PFSK-1 (cell line): ENCODE measurements around the gene LIG4.

Experiments
- FOXP2 ChIP-seq: optimal IDR thresholded peaks from 2 replicates; pipeline ENCODE3; 2011; ENCODE audit warnings: borderline replicate concordance, control low read depth, inconsistent platforms; ENCODE audit not compliant: insufficient read depth; ENCODE audit errors: extremely low read length, extremely low read depth
- POLR2AphosphoS5 ChIP-seq: IDR thresholded peaks from 2 replicates; pipeline ENCODE4 v1.6.1; 2012; ENCODE audit warnings: low read depth, mild to moderate bottlenecking, control low read depth, low read length, moderate library complexity
- SIN3A ChIP-seq: IDR thresholded peaks from 2 replicates; pipeline ENCODE4 v1.6.1; 2012; ENCODE audit warnings: mild to moderate bottlenecking, low read length, moderate library complexity, borderline replicate concordance; ENCODE audit not compliant: insufficient read depth
- TAF1 ChIP-seq: IDR thresholded peaks from 2 replicates; pipeline ENCODE4 v1.6.1; 2012; ENCODE audit warnings: low read length, control low read depth, borderline replicate concordance; ENCODE audit not compliant: insufficient read depth
- TF ChIP-seq, protein P1 (sequence below), 2 experiments: IDR thresholded peaks; 2 replicates each; pipeline versions ENCODE4 v1.6.1 to v1.8.0; 2011 to 2012; ENCODE audit warnings: low read depth in 2 of 2, low read length in 2 of 2, control low read depth in 1 of 2, inconsistent platforms in 1 of 2, mild to moderate bottlenecking in 1 of 2, moderate library complexity in 1 of 2; ENCODE audit not compliant: insufficient read depth in 1 of 2

The LIG4 gene

DNA sequence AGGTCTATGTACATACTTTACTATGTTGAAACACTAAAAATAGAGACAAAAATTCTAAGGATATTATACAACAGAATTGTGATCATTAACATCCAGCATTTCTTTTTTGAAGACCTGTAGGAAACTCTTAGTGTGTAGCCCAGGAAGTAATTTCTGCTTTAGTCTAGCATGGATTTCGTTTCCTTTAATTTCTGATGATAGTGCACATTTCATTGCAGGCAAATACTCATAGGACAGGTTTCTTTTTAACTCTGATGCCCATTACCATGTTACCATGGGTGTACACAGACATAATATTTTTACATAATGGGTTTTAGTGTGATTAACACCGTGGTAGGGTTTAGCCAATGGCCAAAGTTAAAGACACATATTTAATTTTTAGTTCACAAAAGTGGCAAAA, 27.1 kb downstream of the LIG4 start:
- TF ChIP-seq POLR2AphosphoS5 (no peak), TAF1 (no peak), FOXP2 (no peak), SIN3A (no peak)
- TF ChIP-seq, protein P1, sequence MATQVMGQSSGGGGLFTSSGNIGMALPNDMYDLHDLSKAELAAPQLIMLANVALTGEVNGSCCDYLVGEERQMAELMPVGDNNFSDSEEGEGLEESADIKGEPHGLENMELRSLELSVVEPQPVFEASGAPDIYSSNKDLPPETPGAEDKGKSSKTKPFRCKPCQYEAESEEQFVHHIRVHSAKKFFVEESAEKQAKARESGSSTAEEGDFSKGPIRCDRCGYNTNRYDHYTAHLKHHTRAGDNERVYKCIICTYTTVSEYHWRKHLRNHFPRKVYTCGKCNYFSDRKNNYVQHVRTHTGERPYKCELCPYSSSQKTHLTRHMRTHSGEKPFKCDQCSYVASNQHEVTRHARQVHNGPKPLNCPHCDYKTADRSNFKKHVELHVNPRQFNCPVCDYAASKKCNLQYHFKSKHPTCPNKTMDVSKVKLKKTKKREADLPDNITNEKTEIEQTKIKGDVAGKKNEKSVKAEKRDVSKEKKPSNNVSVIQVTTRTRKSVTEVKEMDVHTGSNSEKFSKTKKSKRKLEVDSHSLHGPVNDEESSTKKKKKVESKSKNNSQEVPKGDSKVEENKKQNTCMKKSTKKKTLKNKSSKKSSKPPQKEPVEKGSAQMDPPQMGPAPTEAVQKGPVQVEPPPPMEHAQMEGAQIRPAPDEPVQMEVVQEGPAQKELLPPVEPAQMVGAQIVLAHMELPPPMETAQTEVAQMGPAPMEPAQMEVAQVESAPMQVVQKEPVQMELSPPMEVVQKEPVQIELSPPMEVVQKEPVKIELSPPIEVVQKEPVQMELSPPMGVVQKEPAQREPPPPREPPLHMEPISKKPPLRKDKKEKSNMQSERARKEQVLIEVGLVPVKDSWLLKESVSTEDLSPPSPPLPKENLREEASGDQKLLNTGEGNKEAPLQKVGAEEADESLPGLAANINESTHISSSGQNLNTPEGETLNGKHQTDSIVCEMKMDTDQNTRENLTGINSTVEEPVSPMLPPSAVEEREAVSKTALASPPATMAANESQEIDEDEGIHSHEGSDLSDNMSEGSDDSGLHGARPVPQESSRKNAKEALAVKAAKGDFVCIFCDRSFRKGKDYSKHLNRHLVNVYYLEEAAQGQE (IDR thresholded peaks at IDR 0.05; ENCODE audit: insufficient read depth in 1 of 2, low read depth in 2 of 2, low read length in 2 of 2): no peak

- TF ChIP-seq, protein P1 (IDR thresholded peaks at IDR 0.05; ENCODE audit: insufficient read depth in 1 of 2, low read depth in 2 of 2, low read length in 2 of 2): no peak
- no peak for TF ChIP-seq TAF1
- no peak for TF ChIP-seq FOXP2
- no peak for TF ChIP-seq SIN3A
- TF ChIP-seq POLR2AphosphoS5: no peak
These were observed 30.1 kb downstream of the LIG4 start for GRCh38 chr13:108185223-108185622.

- TF ChIP-seq TAF1: no peak
- TF ChIP-seq, protein P1 (IDR thresholded peaks at IDR 0.05; ENCODE audit: insufficient read depth in 1 of 2, low read depth in 2 of 2, low read length in 2 of 2): no peak
- no peak for TF ChIP-seq POLR2AphosphoS5
- no peak for TF ChIP-seq FOXP2
- no peak for TF ChIP-seq SIN3A
These were observed 32.7 kb downstream of the LIG4 start for GRCh38 chr13:108182652-108183051.

- TF ChIP-seq POLR2AphosphoS5 (no peak), FOXP2 (no peak), TAF1 (no peak), SIN3A (no peak)
- TF ChIP-seq, protein P1 (IDR thresholded peaks at IDR 0.05; ENCODE audit: insufficient read depth in 1 of 2, low read depth in 2 of 2, low read length in 2 of 2): no peak
These were observed 37.3 kb downstream of the LIG4 start for GRCh38 chr13:108178078-108178477.

- TF ChIP-seq SIN3A (no peak), POLR2AphosphoS5 (no peak), TAF1 (no peak), FOXP2 (no peak)
- TF ChIP-seq, protein P1 (IDR thresholded peaks at IDR 0.05; ENCODE audit: insufficient read depth in 1 of 2, low read depth in 2 of 2, low read length in 2 of 2): no peak
These were observed 38.6 kb downstream of the LIG4 start for GRCh38 chr13:108176685-108177274.
